GM12878 (cell line): ENCODE data around the gene CDC25A. TPM values are rescaled to one million over a fixed set of nuclear protein-coding genes. Genes with fewer than 3 reads are reported as not detected.

ENCODE experiments used
- ATAC-seq: fragments of 200-7000 bp; cut with Tn5 transposase; 3 replicates; pipeline ENCODE4 v1.9.1; 2020; ENCODE audit warnings: mild to moderate bottlenecking, moderate library complexity
- BruUV-seq: library from RNA; stranded (reverse); fragments of 400-500 nt; replicated peaks from 2 replicates; lab custom pipeline; 2021; lab: Mats Ljungman, UMichigan
- CTCF ChIA-PET: fragments of 300-600 bp; sonication (Branson Sonifier 250); formaldehyde crosslinking; extraction: SDS; loops from one replicate; lab custom pipeline; 2021; ENCODE audit warnings: inconsistent platforms; lab: Yijun Ruan, JAX
- POLR2A ChIA-PET: fragments of 350-600 bp; formaldehyde crosslinking; extraction: SDS; loops from one replicate; lab custom pipeline; 2021; ENCODE audit warnings: inconsistent platforms; lab: Charles Lee
- RAD21 ChIA-PET: fragments of 300-600 bp; sonication (Branson Sonifier 250); formaldehyde crosslinking; loops from one replicate; lab custom pipeline; 2023; ENCODE audit warnings: antibody characterized with exemption; ENCODE audit not compliant: unreplicated experiment; lab: Charles Lee
- SMC1A ChIA-PET: fragments of 300-600 bp; sonication (Branson Sonifier 250); formaldehyde crosslinking; loops from one replicate; lab custom pipeline; 2023; ENCODE audit not compliant: unreplicated experiment, uncharacterized antibody; lab: Charles Lee
- DNase-seq: peaks from one replicate; pipeline ENCODE4 v3.0.0-alpha.2; 2011; ENCODE audit warnings: low read depth, low spot score
- FAIRE-seq: peaks from 3 replicates; lab custom pipeline; 2011; peaks lifted over from hg19 to GRCh38; lab: Jason Lieb, UNC
- H2AFZ ChIP-seq: 2 replicates; pipeline ENCODE4 v1.6.0; 2011; ENCODE audit warnings: low read depth, low read length, control low read depth; ENCODE audit not compliant: control insufficient read depth
- H3K27ac ChIP-seq: 2 replicates; pipeline ENCODE4 v1.5.1; 2011; ENCODE audit warnings: control low read depth; ENCODE audit not compliant: control insufficient read depth, insufficient read depth
- H3K27me3 ChIP-seq, 2 experiments: replicated peaks in 1 of 2; 2 replicates each; pipeline versions ENCODE4 v1.6.0 to v1.6.1; 2011; ENCODE audit warnings: low read length in 1 of 2; ENCODE audit not compliant: control insufficient read depth in 2 of 2, insufficient read depth in 2 of 2
- H3K36me3 ChIP-seq, 2 experiments: 2 replicates each; pipeline ENCODE4 v1.5.1; 2011; ENCODE audit warnings: low read length in 1 of 2; ENCODE audit not compliant: control insufficient read depth in 2 of 2, insufficient read depth in 2 of 2
- H3K4me1 ChIP-seq: 2 replicates; pipeline ENCODE4 v1.6.1; 2011; ENCODE audit warnings: mild to moderate bottlenecking, low read length, moderate library complexity, mixed read lengths; ENCODE audit not compliant: control insufficient read depth, insufficient read depth
- H3K4me2 ChIP-seq: 2 replicates; pipeline ENCODE4 v1.6.0; 2011; ENCODE audit warnings: control low read depth; ENCODE audit not compliant: control insufficient read depth, insufficient read depth
- H3K4me3 ChIP-seq: fragments of 200-600 bp; sonication (generic); 2 replicates; pipeline ENCODE4 v1.5.1; 2016
- H3K79me2 ChIP-seq: 2 replicates; pipeline ENCODE4 v1.6.0; 2011; ENCODE audit warnings: low read length; ENCODE audit not compliant: control insufficient read depth, insufficient read depth
- H3K9ac ChIP-seq: 2 replicates; pipeline ENCODE4 v1.8.0; 2011; ENCODE audit warnings: low read length, control low read depth, mixed read lengths; ENCODE audit not compliant: control insufficient read depth, insufficient read depth
- H3K9me3 ChIP-seq: replicated peaks from 3 replicates; pipeline ENCODE4 v1.5.1; 2011; ENCODE audit warnings: mild to moderate bottlenecking, low read length; ENCODE audit not compliant: control insufficient read depth, insufficient read depth
- H4K20me1 ChIP-seq: 2 replicates; pipeline ENCODE4 v1.6.0; 2011; ENCODE audit not compliant: control insufficient read depth, insufficient read depth
- E2F8 ChIP-seq: fragments of 450-650 bp; IDR thresholded peaks from 2 replicates; pipeline ENCODE4 v1.6.1; 2018; ENCODE audit warnings: mild to moderate bottlenecking, low read depth, moderate library complexity; ENCODE audit not compliant: partially characterized antibody
- IRF3 ChIP-seq: fragments of 450-650 bp; IDR thresholded peaks from 2 replicates; pipeline ENCODE4 v1.6.1; 2014; ENCODE audit warnings: mild to moderate bottlenecking
- SMAD1 ChIP-seq: fragments of 450-650 bp; IDR thresholded peaks from 2 replicates; pipeline ENCODE4 v1.6.1; 2018; ENCODE audit warnings: mild to moderate bottlenecking, low read depth; ENCODE audit not compliant: partially characterized antibody
- WGBS: methylation state at CpG from one replicate; pipeline ENCODE4 v1.1.6; 2016; ENCODE audit warnings: low lambda C conversion rate; ENCODE audit not compliant: insufficient replicate concordance, insufficient coverage; ENCODE audit errors: missing lambda C conversion rate; 5-methylcytosine and 5-hydroxymethylcytosine counted together
- in situ Hi-C: fragments of 300-500 bp; cut with MboI; formaldehyde crosslinking; loops from 9 replicates; pipeline ENCODE4 v1.14.3; 2018; ENCODE audit warnings: mixed read lengths
- intact Hi-C: fragments of 100-400 bp; cut with micrococcal nuclease; formaldehyde crosslinking; loops from one replicate; pipeline ENCODE4 v1.14.2; 2022; ENCODE audit not compliant: unreplicated experiment
- polyA plus RNA-seq, 11 experiments: library from polyadenylated mRNA; depleted of rRNA in 4 of 11; unstranded in 6 of 11; stranded (reverse) in 5 of 11; fragments of >200 nt; fragmentation: Nextera tagmentation in 4 of 11; fragmentation: Illumina TruSeq in 1 of 11; extraction: Ambion mirVana in 4 of 11; extraction: Trizol in 1 of 11; gene quantifications; 1 replicate in 1 of 11; 2 replicates in 10 of 11; pipeline versions ENCODE4 v1.2.1 to v1.2.3, GENCODE V29; 2011 to 2016; ENCODE audit warnings: inconsistent platforms in 2 of 11, missing spikeins in 2 of 11, low read depth in 1 of 11
- total RNA-seq, 4 experiments: library from RNA; depleted of rRNA in 3 of 4; stranded (reverse); fragments of >200 nt in 3 of 4; fragmentation: Illumina TruSeq in 1 of 4; extraction: Trizol in 1 of 4; gene quantifications; 2 replicates each; pipeline versions ENCODE4 v1.2.1 to v1.2.3, GENCODE V29; 2013 to 2021

Gene CDC25A
- total and polyA plus RNA-seq, 10 of the 15 experiments (the other 5 are each of a cell fraction or from before 2014, with no cell fraction given), result 2.9 to 36.6 (median 26.9) TPM

GRCh38 chr3:48217449-48217848, 29.2 kb upstream of the CDC25A start:
- RAD21 ChIA-PET, result no interaction called here

More at GRCh38 chr3:48217449-48217848, 29.2 kb upstream of the CDC25A start:
- H2AFZ ChIP-seq, result no peak overlapping the region
- DNase-seq (no peak), FAIRE-seq (no peak), ATAC-seq (no peak)
- in situ Hi-C loops, result no loop called here
- no peak overlapping the region for H3K4me2 ChIP-seq
- TF ChIP-seq SMAD1, result no peak
- no peak for TF ChIP-seq IRF3
- TF ChIP-seq E2F8, result no peak
- SMC1A ChIA-PET, result no interaction called here
- WGBS, result 84% methylated on average over 4 of the region's 4 CpGs
- no peaks in the 10 kb centered on the region for H3K27me3 ChIP-seq
- BruUV-seq, result no TSS peak
- H3K4me3 ChIP-seq, result no peak overlapping the region
- POLR2A ChIA-PET, result no interaction called here
- no peaks in the 10 kb centered on the region for H3K79me2 ChIP-seq
- H3K9ac ChIP-seq, result no peak overlapping the region
- H3K36me3 ChIP-seq, result no peaks in the 10 kb centered on the region
- no peak overlapping the region for H3K27ac ChIP-seq
- CTCF ChIA-PET, result interaction anchor here (1.4 kb wide), 1 partner anchor 24 kb away, joined by 3 read pairs; no protein-coding TSS in a partner anchor
- no peaks in the 10 kb centered on the region for H4K20me1 ChIP-seq
- intact Hi-C loops, result no loop called here
- peaks cover 12% of the 10 kb centered on the region for H3K4me1 ChIP-seq
- H3K9me3 ChIP-seq, result no peaks in the 10 kb centered on the region; the same call in 2 of the 3 replicates
